ENCODE data around the gene KMT5B. TPM values are rescaled to one million over a fixed set of nuclear protein-coding genes. Genes with fewer than 3 reads are reported as not detected.
A peak's percentile ranks its signal among the peaks of the same experiment; 100 is the strongest.

The KMT5B gene
- total RNA-seq, 1 donor from 2014 or later = 64.7 TPM

DNA sequence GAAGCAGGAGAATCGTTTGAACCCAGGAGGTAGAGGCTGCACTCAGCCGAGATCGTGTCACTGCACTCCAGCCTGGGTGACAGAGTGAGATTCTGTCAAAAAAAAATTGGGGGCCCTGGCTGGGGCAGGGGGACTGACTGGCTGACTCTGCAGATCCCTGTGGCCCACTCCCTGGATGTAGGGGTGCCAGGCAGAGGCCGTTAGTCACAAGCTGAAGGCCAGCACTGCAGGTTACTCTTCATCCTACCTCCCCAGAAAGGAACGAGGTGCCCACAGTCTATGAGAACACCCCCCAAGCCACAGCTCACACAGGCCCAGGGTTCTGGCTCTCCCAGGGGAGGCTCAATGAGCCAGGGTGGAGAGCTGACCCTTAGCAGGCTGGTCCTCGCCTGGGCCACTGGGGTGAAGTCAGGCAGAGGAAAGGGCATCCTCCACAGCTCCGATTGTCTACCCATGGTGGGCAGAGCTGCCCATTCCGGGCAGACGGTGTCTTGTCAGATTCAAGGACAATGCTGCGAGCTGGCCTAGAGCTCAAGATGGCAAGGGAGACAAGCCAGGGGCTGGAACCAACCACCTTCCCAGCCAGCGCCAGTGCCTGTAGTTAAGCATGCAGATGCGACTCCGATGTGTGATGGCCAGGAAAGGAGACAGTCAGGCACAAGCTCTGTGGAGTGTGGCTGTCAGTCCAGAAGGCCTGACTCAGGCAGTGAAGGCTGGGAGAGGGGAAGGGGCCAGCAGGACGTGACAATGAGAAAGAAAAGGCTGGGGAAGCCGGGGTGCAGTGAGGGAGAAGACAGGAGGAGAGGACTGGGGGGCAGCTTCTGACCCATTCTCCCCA, 46.2 kb upstream of the KMT5B start:
- Mint-ChIP-seq H3K27ac (no peak overlapping the region), H3K36me3 (peaks cover 19% of the 10 kb centered on the region), H3K27me3 (ENCODE audit: low read depth) (no peaks in the 10 kb centered on the region), H3K4me3 (no peak overlapping the region), H3K9me3 (no peaks in the 10 kb centered on the region), H3K4me1 (peaks cover 16% of the 10 kb centered on the region)
- TF ChIP-seq, protein P1, sequence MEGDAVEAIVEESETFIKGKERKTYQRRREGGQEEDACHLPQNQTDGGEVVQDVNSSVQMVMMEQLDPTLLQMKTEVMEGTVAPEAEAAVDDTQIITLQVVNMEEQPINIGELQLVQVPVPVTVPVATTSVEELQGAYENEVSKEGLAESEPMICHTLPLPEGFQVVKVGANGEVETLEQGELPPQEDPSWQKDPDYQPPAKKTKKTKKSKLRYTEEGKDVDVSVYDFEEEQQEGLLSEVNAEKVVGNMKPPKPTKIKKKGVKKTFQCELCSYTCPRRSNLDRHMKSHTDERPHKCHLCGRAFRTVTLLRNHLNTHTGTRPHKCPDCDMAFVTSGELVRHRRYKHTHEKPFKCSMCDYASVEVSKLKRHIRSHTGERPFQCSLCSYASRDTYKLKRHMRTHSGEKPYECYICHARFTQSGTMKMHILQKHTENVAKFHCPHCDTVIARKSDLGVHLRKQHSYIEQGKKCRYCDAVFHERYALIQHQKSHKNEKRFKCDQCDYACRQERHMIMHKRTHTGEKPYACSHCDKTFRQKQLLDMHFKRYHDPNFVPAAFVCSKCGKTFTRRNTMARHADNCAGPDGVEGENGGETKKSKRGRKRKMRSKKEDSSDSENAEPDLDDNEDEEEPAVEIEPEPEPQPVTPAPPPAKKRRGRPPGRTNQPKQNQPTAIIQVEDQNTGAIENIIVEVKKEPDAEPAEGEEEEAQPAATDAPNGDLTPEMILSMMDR (IDR thresholded peaks at IDR 0.05; ENCODE audit: unreplicated experiment) = no peak
- no peak for DNase-seq (ENCODE audit: low spot score in 2 of 2, unreplicated experiment in 2 of 2)

DNA sequence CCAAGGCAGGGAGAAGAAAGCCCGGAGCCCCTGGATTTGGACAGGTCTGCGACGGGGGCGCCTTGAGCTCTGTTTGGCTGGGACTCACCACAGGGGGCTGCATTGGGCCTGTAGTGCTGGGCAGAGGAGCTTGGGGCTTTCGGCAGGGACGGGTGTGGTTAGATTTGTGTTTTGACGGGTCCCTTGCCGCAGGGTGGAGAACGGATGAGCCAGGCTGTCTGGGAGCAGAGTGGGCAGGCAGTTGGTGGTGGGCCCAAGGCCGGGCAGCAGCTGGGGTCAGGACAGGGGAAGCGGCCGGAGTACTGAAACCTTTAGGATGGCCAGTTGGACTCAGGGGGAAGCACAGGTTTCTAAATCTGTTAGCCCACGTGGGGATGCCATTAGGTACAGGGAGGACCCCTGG, 45.3 kb upstream of the KMT5B start:
- Mint-ChIP-seq H3K27me3 (ENCODE audit: low read depth) (no peaks in the 10 kb centered on the region), H3K4me3 (no peak overlapping the region), H3K9me3 (no peaks in the 10 kb centered on the region), H3K27ac (no peak overlapping the region), H3K36me3 (peaks cover 15% of the 10 kb centered on the region), H3K4me1 (peaks cover 16% of the 10 kb centered on the region)
- no peak for DNase-seq (ENCODE audit: low spot score in 2 of 2, unreplicated experiment in 2 of 2)
- TF ChIP-seq, protein P1 (IDR thresholded peaks at IDR 0.05; ENCODE audit: unreplicated experiment) = no peak

DNA sequence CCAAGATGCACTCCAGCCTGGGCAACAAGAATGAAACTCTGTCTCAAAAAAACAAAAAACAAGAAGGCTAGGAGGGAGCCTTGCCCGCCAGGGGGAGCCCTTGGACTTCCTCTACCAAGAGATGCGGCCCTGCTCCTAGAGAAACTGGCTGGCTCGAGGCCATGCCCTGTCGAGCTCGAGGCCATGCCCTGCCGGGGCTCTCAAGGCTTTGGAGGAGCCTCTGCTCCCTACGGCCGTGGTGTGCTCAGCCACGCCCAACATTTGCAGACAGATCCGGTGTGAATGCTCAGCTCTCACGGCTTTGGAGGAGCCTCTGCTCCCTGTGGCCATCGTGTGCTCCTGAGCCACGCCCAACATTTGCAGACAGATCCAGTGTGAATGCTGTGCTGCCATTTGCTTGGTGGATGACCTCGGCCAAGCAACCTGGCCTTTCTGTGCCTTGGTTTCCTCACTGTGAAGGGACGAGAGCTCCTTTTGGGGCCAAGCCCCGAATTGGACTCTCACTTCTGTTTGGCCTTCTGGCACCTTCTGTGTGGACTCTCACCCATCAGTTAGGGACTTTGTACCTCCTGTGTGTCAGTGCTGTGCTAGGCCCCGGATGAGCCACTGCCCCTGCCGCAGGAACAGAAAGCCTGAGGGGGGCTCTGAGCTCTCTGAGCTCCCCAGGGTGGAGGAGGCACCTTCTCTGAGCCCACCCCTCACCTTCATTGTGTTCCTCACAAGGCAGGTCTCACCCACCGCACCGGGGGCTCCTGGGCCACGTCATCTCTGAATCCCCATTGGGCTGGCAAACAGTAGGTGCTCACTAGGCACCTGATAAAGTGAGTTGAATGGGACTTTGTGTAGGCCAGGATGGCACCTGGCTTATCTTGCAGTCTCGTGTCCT, 44.6 kb upstream of the KMT5B start:
- TF ChIP-seq, protein P1 (IDR thresholded peaks at IDR 0.05; ENCODE audit: unreplicated experiment) = peak; percentile 88
- no peak overlapping the region for H3K4me3 Mint-ChIP-seq
- H3K9me3 Mint-ChIP-seq = no peaks in the 10 kb centered on the region
- no peaks in the 10 kb centered on the region for H3K27me3 Mint-ChIP-seq (ENCODE audit: low read depth)
- H3K36me3 Mint-ChIP-seq = peaks cover 9% of the 10 kb centered on the region
- DNase-seq (ENCODE audit: low spot score in 2 of 2, unreplicated experiment in 2 of 2) = peak; percentile 87 to 96
- H3K4me1 Mint-ChIP-seq = peaks cover 16% of the 10 kb centered on the region
- no peak overlapping the region for H3K27ac Mint-ChIP-seq

DNA sequence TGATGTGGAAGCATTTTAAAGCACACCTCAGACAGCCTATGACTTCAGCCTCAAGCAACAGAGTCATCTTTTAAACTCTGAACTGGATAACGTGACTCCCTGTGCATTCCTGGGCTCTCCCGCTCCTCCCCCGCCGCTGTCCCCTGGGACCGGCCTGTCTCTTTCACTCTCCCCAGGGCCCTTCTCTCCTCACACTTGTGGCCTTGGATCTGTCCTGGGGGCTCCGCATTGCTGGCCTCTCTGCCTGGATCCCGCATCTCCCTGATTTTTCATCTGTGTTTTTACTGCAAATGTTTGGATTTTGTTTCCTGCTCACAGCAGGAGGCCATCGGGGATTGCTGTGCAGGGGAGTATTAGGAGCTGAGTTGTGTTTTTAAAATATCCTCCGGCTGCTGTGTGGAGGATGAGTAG, 43.2 kb upstream of the KMT5B start:
- Mint-ChIP-seq H3K4me1 (peaks cover 16% of the 10 kb centered on the region), H3K4me3 (peak overlapping the region; percentile 13), H3K27me3 (ENCODE audit: low read depth) (no peaks in the 10 kb centered on the region), H3K27ac (peak overlapping the region; percentile 86), H3K36me3 (peaks cover 3% of the 10 kb centered on the region), H3K9me3 (no peaks in the 10 kb centered on the region)
- TF ChIP-seq, protein P1 (IDR thresholded peaks at IDR 0.05; ENCODE audit: unreplicated experiment) = no peak
- DNase-seq (ENCODE audit: low spot score in 2 of 2, unreplicated experiment in 2 of 2) = no peak

DNA sequence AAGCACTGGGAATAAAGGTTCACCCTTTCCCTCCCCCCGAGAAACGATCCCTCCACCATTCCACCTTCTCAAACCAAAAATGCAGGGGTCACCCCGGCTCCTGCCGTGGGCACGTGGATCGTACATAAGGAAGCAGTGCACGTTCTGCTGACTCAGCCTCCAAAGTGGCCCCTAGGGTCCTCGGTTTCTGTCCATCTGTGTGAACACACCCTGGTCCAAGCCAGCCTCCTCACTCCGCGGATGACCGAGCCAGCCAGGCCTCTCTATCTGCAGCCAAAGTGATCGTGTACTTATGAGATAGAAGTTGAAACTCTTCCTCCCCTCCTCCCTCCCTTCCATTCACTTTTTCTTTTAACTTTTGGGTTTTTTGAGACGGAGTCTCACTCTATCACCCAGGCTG, 42.4 kb upstream of the KMT5B start:
- H3K27me3 Mint-ChIP-seq (ENCODE audit: low read depth) = no peaks in the 10 kb centered on the region
- H3K27ac Mint-ChIP-seq = peak overlapping the region; percentile 76

More for the DNA sequence above, 42.4 kb upstream of the KMT5B start:
- Mint-ChIP-seq H3K4me3 (no peak overlapping the region), H3K9me3 (no peaks in the 10 kb centered on the region), H3K4me1 (peaks cover 16% of the 10 kb centered on the region), H3K36me3 (peaks cover 2% of the 10 kb centered on the region)
- no peak for DNase-seq (ENCODE audit: low spot score in 2 of 2, unreplicated experiment in 2 of 2)
- TF ChIP-seq, protein P1 (IDR thresholded peaks at IDR 0.05; ENCODE audit: unreplicated experiment) = no peak

All from mesothelial cell of epicardium (in vitro differentiated cells).